ENCODE measurements around the gene KCNN2. TPM values are rescaled to one million over a fixed set of nuclear protein-coding genes. Genes with fewer than 3 reads are reported as not detected.

The KCNN2 gene
- total and polyA plus RNA-seq, 4 donors: 0.09 to 4.6 (median 3.0) TPM

- TF ChIP-seq MAX (IDR thresholded peaks at IDR 0.05) (no peak), FOXA2 (IDR thresholded peaks at IDR 0.05) (no peak), REST (IDR thresholded peaks at IDR 0.05) (no peak), GABPA (IDR thresholded peaks at IDR 0.05 in 1 of 2, conservative IDR thresholded peaks at IDR 0.05 in 1 of 2) (no peak), NR2F2 (IDR thresholded peaks at IDR 0.05) (no peak), HNF4G (IDR thresholded peaks at IDR 0.05) (no peak), TAF1 (conservative IDR thresholded peaks at IDR 0.05) (no peak), ZBTB33 (IDR thresholded peaks at IDR 0.05) (no peak), RAD21 (IDR thresholded peaks at IDR 0.05) (no peak), JUND (IDR thresholded peaks at IDR 0.05) (no peak), HNF4A (conservative IDR thresholded peaks at IDR 0.05) (no peak), YY1 (IDR thresholded peaks at IDR 0.05) (no peak), CTCF (IDR thresholded peaks at IDR 0.05; ENCODE audit: low read depth, low read length, missing input control) (no peak)
- DNase-seq (ENCODE audit: low spot score): no peak
- Histone ChIP-seq H3K27me3 (ENCODE audit: control insufficient read depth in 4 of 4, insufficient read depth in 4 of 4, low read length in 3 of 4) (no peaks in the 10 kb centered on the region), H3K4me1 (ENCODE audit: control insufficient read depth in 4 of 4, insufficient read depth in 4 of 4, low read length in 3 of 4) (peaks cover 1 to 30% (median 24%) of the 10 kb centered on the region in 4 donors), H3K27ac (ENCODE audit: low read depth in 1 of 2, low read length in 2 of 2) (no peak overlapping the region), H3K9me3 (ENCODE audit: control insufficient read depth in 4 of 4, low read length in 3 of 4) (no peaks in the 10 kb centered on the region), H3K4me3 (ENCODE audit: low read depth in 1 of 3, low read length in 3 of 3) (no peak overlapping the region), H3K36me3 (ENCODE audit: control insufficient read depth in 4 of 4, insufficient read depth in 3 of 4, low read depth in 1 of 4, low read length in 3 of 4) (no peaks in the 10 kb centered on the region), H3K9ac (ENCODE audit: low read depth in 1 of 2, low read length in 2 of 2) (no peak overlapping the region)
- 62% methylated on average over 3 of the region's 3 CpGs for WGBS
Measured at GRCh38 chr5:114450437-114450836, 88.6 kb downstream of the KCNN2 start.

- no peaks in the 10 kb centered on the region for H3K27me3 ChIP-seq (ENCODE audit: control insufficient read depth in 4 of 4, insufficient read depth in 4 of 4, low read length in 3 of 4)
- H3K4me1 ChIP-seq (ENCODE audit: control insufficient read depth in 4 of 4, insufficient read depth in 4 of 4, low read length in 3 of 4): no peaks in the 10 kb centered on the region
- no peak overlapping the region for H3K27ac ChIP-seq (ENCODE audit: low read depth in 1 of 2, low read length in 2 of 2)
- WGBS: 82% methylated on average over 5 of the region's 5 CpGs
- no peaks in the 10 kb centered on the region for H3K9me3 ChIP-seq (ENCODE audit: control insufficient read depth in 4 of 4, low read length in 3 of 4)
- no peak overlapping the region for H3K4me3 ChIP-seq (ENCODE audit: low read depth in 1 of 3, low read length in 3 of 3)
- no peak overlapping the region for H3K9ac ChIP-seq (ENCODE audit: low read depth in 1 of 2, low read length in 2 of 2)
- no peaks in the 10 kb centered on the region for H3K36me3 ChIP-seq (ENCODE audit: control insufficient read depth in 4 of 4, insufficient read depth in 3 of 4, low read depth in 1 of 4, low read length in 3 of 4)
- no peak for DNase-seq (ENCODE audit: low spot score)
- TF ChIP-seq CTCF (IDR thresholded peaks at IDR 0.05; ENCODE audit: low read depth, low read length, missing input control) (no peak), SP1 (IDR thresholded peaks at IDR 0.05) (no peak), FOXA1 (IDR thresholded peaks at IDR 0.05) (no peak), MAX (IDR thresholded peaks at IDR 0.05) (no peak), RXRA (IDR thresholded peaks at IDR 0.05) (no peak), HNF4A (conservative IDR thresholded peaks at IDR 0.05) (no peak), ATF3 (IDR thresholded peaks at IDR 0.05) (no peak), JUND (IDR thresholded peaks at IDR 0.05) (no peak), REST (IDR thresholded peaks at IDR 0.05) (no peak), YY1 (IDR thresholded peaks at IDR 0.05) (no peak), RAD21 (IDR thresholded peaks at IDR 0.05) (no peak)
Measured at GRCh38 chr5:114458726-114459125, 96.9 kb downstream of the KCNN2 start.
